ENCODE measurements around the gene DNAJC8. TPM values are rescaled to one million over a fixed set of nuclear protein-coding genes. Genes with fewer than 3 reads are reported as not detected.

DNAJC8 gene
- total and polyA plus RNA-seq, 5 donors: 63.4 to 78.3 (median 64.5) TPM

- Histone ChIP-seq H3K27ac (ENCODE audit: low read length) (peak overlapping the region; percentile 57), H3K4me3 (ENCODE audit: low read length) (no peak overlapping the region), H3K4me1 (ENCODE audit: control insufficient read depth, insufficient read depth, low read length) (peaks cover 3% of the 10 kb centered on the region)
Observed at GRCh38 chr1:28249013-28249865, 16.4 kb upstream of the DNAJC8 start.

GRCh38 chr1:28248273-28249012 lies 15.6 kb upstream of the DNAJC8 start:
- intact Hi-C loops (cut with DNase I): loop anchor here in 1 of 4 donors (10.0 kb wide), 1 partner anchor 76 kb away; the partner anchor contains the start of gene MED18
- no peak overlapping the region for H3K4me3 ChIP-seq (ENCODE audit: low read length)
- no peaks in the 10 kb centered on the region for H3K27me3 ChIP-seq (ENCODE audit: control insufficient read depth, insufficient read depth)
- DNase-seq (peak; percentile 73 to 91 (median 85)), ATAC-seq (peak; percentile 50 to 56)
- peak overlapping the region; percentile 93 for H3K27ac ChIP-seq (ENCODE audit: low read length)
- peaks cover 3% of the 10 kb centered on the region for H3K4me1 ChIP-seq (ENCODE audit: control insufficient read depth, insufficient read depth, low read length)
- WGBS: 4% methylated on average over 12 of the region's 12 CpGs
- no peaks in the 10 kb centered on the region for H3K9me3 ChIP-seq (ENCODE audit: control insufficient read depth, low read length)

More at GRCh38 chr1:28249013-28249865, 16.4 kb upstream of the DNAJC8 start:
- intact Hi-C loops (cut with DNase I): loop anchor here in 1 of 4 donors (10.0 kb wide), 1 partner anchor 76 kb away; the partner anchor contains the start of gene MED18
- H3K27me3 ChIP-seq (ENCODE audit: control insufficient read depth, insufficient read depth): no peaks in the 10 kb centered on the region
- DNase-seq: peak; percentile 45 to 75 (median 73)
- 22% methylated on average over 3 of the region's 3 CpGs for WGBS
- no peak for ATAC-seq
- H3K9me3 ChIP-seq (ENCODE audit: control insufficient read depth, low read length): no peaks in the 10 kb centered on the region

GRCh38 chr1:28247612-28248272 lies 14.9 kb upstream of the DNAJC8 start:
- 58% methylated on average over 11 of the region's 11 CpGs for WGBS
- peak overlapping the region; percentile 15 for H3K4me3 ChIP-seq (ENCODE audit: low read length)
- ATAC-seq (peak in 1 of 2 donors; percentile 1), DNase-seq (no peak)
- no peaks in the 10 kb centered on the region for H3K9me3 ChIP-seq (ENCODE audit: control insufficient read depth, low read length)
- H3K27me3 ChIP-seq (ENCODE audit: control insufficient read depth, insufficient read depth): no peaks in the 10 kb centered on the region
- peaks cover 3% of the 10 kb centered on the region for H3K4me1 ChIP-seq (ENCODE audit: control insufficient read depth, insufficient read depth, low read length)
- intact Hi-C loops (cut with DNase I): loop anchor here in 1 of 4 donors (10.0 kb wide), 1 partner anchor 77 kb away; the partner anchor contains the start of gene MED18
- H3K27ac ChIP-seq (ENCODE audit: low read length): peak overlapping the region; percentile 93

DNA sequence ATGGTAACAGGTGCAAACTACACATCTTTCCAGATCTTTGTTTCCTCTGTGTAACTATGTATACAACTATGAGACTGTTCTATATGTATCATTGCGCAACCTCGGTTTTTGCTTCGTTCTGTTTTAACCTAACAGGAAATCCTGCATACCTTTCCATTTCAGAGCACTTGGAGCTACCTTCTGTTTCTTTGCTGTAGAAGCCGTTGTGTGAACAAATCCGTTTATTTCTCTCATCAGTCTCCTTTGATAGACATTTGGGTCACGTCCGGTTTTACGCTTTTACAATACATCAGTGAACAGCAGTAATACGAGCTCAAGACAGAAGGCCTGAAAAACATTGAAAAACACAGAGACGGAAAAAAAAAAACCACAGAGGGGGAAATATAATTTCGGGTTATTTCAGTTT lies 13.6 kb upstream of the DNAJC8 start:
- Histone ChIP-seq H3K27ac (ENCODE audit: low read length) (no peak overlapping the region), H3K9me3 (ENCODE audit: control insufficient read depth, low read length) (no peaks in the 10 kb centered on the region), H3K4me1 (ENCODE audit: control insufficient read depth, insufficient read depth, low read length) (peaks cover 3% of the 10 kb centered on the region), H3K4me3 (ENCODE audit: low read length) (peak overlapping the region; percentile 50), H3K27me3 (ENCODE audit: control insufficient read depth, insufficient read depth) (no peaks in the 10 kb centered on the region)
- no peak for DNase-seq
- intact Hi-C loops (cut with DNase I): loop anchor here in 1 of 4 donors (10.0 kb wide), 1 partner anchor 78 kb away; the partner anchor contains the start of gene MED18
- WGBS: 46% methylated on average over 11 of the region's 11 CpGs
- ATAC-seq: no peak

DNA sequence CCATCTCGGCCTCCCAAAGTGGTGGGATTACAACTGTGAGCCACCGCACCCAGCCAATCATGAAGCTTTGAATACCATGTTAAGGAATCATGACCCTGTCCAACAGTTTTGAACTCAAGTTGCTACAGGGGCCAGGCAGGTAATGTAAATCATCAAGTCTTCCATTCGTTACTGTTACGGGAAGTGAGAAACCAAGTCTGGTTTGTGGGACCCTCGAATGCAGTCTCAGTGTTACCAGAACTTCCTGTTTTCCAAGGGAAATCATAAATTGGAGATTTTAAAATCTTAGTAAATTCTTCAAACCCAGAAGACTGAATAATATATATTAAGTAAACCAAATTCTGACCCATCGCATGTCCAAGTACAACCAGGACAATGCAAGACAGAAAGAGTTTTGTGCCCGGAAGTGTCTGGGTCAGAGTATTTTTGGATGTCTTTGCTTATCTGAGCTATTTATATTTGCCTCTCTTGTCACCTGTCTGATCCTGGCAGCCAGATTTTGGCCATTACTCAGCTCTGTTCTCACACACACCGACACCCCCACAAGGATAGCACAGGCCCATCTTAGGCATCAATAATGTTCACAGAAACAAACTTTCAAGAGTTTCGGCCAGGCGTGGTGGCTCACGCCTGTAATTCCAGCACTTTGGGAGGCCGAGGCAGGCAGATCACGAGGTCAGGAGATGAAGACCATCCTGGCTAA lies 11.9 kb upstream of the DNAJC8 start:
- WGBS: 71% methylated on average over 13 of the region's 13 CpGs
- Histone ChIP-seq H3K27me3 (ENCODE audit: control insufficient read depth, insufficient read depth) (no peaks in the 10 kb centered on the region), H3K9me3 (ENCODE audit: control insufficient read depth, low read length) (no peaks in the 10 kb centered on the region), H3K4me3 (ENCODE audit: low read length) (no peak overlapping the region), H3K27ac (ENCODE audit: low read length) (peak overlapping the region; percentile 68), H3K4me1 (ENCODE audit: control insufficient read depth, insufficient read depth, low read length) (peaks cover 3% of the 10 kb centered on the region)
- peak in 1 of 3 donors; percentile 38 for DNase-seq
- intact Hi-C loops (cut with DNase I): loop anchor here in 1 of 4 donors (10.0 kb wide), 1 partner anchor 80 kb away; the partner anchor contains the start of gene MED18
- ATAC-seq: no peak

DNA sequence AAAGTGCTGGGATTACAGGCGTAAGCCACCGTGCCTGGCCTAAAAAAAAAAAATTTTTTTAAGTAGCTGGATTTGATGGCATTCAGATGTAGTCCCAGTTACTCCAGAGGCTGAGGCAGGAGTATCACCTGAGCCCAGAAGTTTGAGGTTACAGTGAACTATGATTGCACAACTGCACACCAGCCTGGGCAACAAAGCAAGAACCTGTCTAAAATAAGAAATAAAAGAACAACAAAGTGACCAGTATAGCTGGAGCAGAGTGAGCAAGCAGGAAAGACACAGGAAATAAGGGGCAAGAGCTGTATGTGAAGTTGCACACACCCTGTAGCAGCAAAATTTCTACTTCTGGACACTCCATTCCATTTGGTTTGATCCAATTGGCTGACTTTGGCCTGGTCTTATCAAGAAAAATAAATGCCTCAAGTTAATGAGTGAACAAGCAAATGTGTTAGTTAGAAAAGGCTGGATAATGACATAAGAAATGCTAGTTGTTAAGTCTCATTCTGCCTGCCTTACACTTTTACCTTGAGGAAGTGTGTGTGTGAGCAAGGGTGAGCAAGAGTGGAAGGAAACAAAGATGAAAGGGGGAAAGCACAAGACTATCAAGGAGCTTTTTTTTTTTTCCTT lies 11.0 kb upstream of the DNAJC8 start:
- Histone ChIP-seq H3K27ac (ENCODE audit: low read length) (peak overlapping the region; percentile 32), H3K4me3 (ENCODE audit: low read length) (no peak overlapping the region), H3K27me3 (ENCODE audit: control insufficient read depth, insufficient read depth) (no peaks in the 10 kb centered on the region), H3K4me1 (ENCODE audit: control insufficient read depth, insufficient read depth, low read length) (peaks cover under 1% of the 10 kb centered on the region), H3K9me3 (ENCODE audit: control insufficient read depth, low read length) (no peaks in the 10 kb centered on the region)
- DNase-seq (no peak), ATAC-seq (no peak)
- intact Hi-C loops (cut with DNase I): loop anchor here in 1 of 4 donors (10.0 kb wide), 1 partner anchor 81 kb away; the partner anchor contains the start of gene MED18
- WGBS: 77% methylated on average over 2 of the region's 2 CpGs

GRCh38 chr1:28241638-28242241 lies 8.9 kb upstream of the DNAJC8 start:
- Histone ChIP-seq H3K4me1 (ENCODE audit: control insufficient read depth, insufficient read depth, low read length) (peaks cover 5% of the 10 kb centered on the region), H3K27me3 (ENCODE audit: control insufficient read depth, insufficient read depth) (no peaks in the 10 kb centered on the region), H3K9me3 (ENCODE audit: control insufficient read depth, low read length) (no peaks in the 10 kb centered on the region), H3K27ac (ENCODE audit: low read length) (no peak overlapping the region), H3K4me3 (ENCODE audit: low read length) (no peak overlapping the region)
- ATAC-seq (no peak), DNase-seq (no peak)
- intact Hi-C loops (cut with DNase I): loop anchor here in 1 of 4 donors (10.0 kb wide), 1 partner anchor 83 kb away; the partner anchor contains the start of gene MED18
- 94% methylated on average over 10 of the region's 10 CpGs for WGBS

DNA sequence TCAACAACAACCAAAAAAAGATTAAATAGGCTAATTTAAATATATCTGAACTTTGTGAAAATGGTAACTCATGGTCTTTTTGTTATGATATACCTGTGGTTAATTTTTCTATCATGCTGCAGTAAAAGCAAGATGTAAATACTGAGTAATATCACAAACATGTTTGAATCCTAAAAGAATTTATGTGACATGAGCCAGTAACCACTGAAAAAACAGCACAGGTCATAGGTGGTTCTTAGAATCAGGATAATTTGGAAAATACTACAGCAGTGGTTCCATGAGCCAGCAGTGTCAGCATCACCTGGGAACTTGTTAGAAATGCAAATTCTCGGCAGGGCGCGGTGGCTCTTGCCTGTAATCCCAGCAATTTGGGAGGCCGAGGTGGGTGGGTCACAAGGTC lies 7.2 kb upstream of the DNAJC8 start:
- Histone ChIP-seq H3K9me3 (ENCODE audit: control insufficient read depth, low read length) (no peaks in the 10 kb centered on the region), H3K27me3 (ENCODE audit: control insufficient read depth, insufficient read depth) (no peaks in the 10 kb centered on the region), H3K4me3 (ENCODE audit: low read length) (no peak overlapping the region), H3K4me1 (ENCODE audit: control insufficient read depth, insufficient read depth, low read length) (peaks cover 5% of the 10 kb centered on the region), H3K27ac (ENCODE audit: low read length) (no peak overlapping the region)
- intact Hi-C loops (cut with DNase I): loop anchor here in 1 of 4 donors (10.0 kb wide), 1 partner anchor 85 kb away; the partner anchor contains the start of gene MED18
- ATAC-seq (no peak), DNase-seq (peak in 1 of 3 donors; percentile 46)
- WGBS: 93% methylated on average over 4 of the region's 4 CpGs

DNA sequence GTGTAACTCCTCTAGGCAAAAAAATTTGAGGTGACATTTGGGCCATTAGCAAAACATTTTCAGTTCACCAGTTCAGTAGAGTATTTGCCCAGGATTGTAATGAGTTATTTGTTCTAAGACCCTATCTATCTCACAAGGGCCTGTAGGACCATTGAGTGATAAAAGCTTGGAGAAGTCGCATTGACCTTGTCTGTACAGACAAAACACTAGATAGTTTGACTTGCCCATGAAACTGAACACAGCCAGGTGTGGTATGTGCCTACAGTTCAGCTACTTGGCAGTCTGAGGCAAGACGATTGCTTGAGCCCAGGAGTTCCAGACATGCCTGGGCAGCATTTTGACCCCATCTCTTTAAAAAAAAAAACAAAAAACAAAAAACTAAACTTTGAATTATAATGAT lies 6.2 kb upstream of the DNAJC8 start:
- no peak overlapping the region for H3K4me3 ChIP-seq (ENCODE audit: low read length)
- 53% methylated on average over 2 of the region's 2 CpGs for WGBS
- H3K27me3 ChIP-seq (ENCODE audit: control insufficient read depth, insufficient read depth): no peaks in the 10 kb centered on the region
- no peaks in the 10 kb centered on the region for H3K9me3 ChIP-seq (ENCODE audit: control insufficient read depth, low read length)
- no peak for DNase-seq
- no peak for ATAC-seq
- H3K27ac ChIP-seq (ENCODE audit: low read length): peak overlapping the region; percentile 39
- intact Hi-C loops (cut with DNase I): no loop called here
- H3K4me1 ChIP-seq (ENCODE audit: control insufficient read depth, insufficient read depth, low read length): peaks cover 5% of the 10 kb centered on the region
